ENCODE results near the gene COL27A1. TPM values are rescaled to one million over a fixed set of nuclear protein-coding genes. Genes with fewer than 3 reads are reported as not detected.

COL27A1 gene
- total RNA-seq, 1 donor from 2014 or later = 13.0 TPM

DNA sequence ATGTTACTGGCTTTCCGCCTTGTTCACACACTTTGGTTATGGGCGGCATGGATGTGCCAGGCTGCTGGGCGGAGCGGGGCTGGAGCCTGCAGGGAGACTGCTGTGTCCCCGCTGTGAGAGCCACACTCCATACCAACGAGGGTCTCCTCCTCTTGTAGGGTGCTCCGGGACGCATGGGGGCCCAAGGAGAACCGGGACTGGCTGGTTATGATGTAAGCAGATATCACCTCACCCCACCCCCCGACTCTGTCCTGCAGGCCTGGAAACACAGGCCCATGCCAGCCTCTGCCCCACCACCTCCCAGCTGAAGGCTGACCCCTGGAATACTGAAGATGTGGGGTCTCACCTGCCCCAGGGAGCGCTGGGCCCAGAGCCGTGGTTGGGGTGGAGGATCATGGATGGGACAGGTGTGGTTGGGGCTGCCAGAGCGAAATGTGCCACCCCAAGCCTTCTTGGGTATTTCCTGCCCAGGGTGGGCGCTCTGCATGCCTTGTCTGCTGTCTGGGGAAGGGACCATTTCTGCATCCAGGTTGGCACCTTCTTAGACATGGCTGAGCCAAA, 128.3 kb downstream of the COL27A1 start:
- ATAC-seq (no peak), DNase-seq (peak; percentile 25)
- TF ChIP-seq, protein P1, sequence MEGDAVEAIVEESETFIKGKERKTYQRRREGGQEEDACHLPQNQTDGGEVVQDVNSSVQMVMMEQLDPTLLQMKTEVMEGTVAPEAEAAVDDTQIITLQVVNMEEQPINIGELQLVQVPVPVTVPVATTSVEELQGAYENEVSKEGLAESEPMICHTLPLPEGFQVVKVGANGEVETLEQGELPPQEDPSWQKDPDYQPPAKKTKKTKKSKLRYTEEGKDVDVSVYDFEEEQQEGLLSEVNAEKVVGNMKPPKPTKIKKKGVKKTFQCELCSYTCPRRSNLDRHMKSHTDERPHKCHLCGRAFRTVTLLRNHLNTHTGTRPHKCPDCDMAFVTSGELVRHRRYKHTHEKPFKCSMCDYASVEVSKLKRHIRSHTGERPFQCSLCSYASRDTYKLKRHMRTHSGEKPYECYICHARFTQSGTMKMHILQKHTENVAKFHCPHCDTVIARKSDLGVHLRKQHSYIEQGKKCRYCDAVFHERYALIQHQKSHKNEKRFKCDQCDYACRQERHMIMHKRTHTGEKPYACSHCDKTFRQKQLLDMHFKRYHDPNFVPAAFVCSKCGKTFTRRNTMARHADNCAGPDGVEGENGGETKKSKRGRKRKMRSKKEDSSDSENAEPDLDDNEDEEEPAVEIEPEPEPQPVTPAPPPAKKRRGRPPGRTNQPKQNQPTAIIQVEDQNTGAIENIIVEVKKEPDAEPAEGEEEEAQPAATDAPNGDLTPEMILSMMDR (IDR thresholded peaks at IDR 0.05) = no peak
- Histone ChIP-seq H3K36me3 (no peaks in the 10 kb centered on the region), H3K4me3 (no peak overlapping the region), H3K27ac (no peak overlapping the region), H3K9me3 (no peaks in the 10 kb centered on the region), H3K27me3 (ENCODE audit: low read depth) (no peaks in the 10 kb centered on the region), H3K4me1 (no peaks in the 10 kb centered on the region)
- intact Hi-C loops (cut with DNase I) = no loop called here

DNA sequence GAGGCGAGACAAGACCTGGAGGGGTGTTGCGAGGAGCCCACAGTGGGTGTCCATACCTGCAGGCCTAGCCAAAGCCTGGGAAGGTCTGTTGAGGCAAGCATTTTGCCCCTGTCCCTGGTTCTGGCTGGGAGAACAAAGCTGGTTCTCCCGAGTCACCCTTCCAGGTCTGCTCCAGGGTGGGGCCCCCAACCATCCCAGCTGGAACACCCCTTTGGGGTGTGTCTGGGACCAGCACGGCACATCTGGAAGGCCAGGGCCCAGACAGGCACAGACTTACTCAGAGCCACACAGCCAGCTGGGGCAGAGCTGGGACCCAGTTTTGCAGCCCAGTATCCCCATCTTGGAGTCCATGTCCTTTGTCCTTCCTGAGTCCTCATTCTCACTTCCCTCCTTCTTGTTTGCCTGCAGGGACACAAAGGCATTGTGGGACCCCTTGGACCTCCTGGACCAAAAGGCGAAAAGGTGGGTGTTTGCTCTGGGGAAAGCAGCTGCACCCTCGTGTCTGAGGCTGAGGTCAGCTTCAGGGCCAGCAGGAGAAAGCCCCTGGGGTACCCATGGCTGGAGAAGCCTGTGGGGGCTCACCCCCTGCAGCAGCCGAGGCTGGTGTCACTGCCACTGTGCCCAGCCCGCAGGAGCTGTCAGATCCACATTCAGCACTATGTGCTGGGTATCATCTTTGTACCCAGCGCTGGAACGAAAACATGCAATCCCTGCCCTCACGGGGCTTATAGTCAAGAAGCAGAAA, 129.2 kb downstream of the COL27A1 start:
- intact Hi-C loops (cut with DNase I) = no loop called here
- no peak overlapping the region for H3K27ac ChIP-seq
- H3K4me1 ChIP-seq = no peaks in the 10 kb centered on the region
- ATAC-seq (no peak), DNase-seq (peak; percentile 28)
- no peaks in the 10 kb centered on the region for H3K36me3 ChIP-seq
- no peaks in the 10 kb centered on the region for H3K9me3 ChIP-seq
- TF ChIP-seq, protein P1 (IDR thresholded peaks at IDR 0.05) = no peak
- no peaks in the 10 kb centered on the region for H3K27me3 ChIP-seq (ENCODE audit: low read depth)
- H3K4me3 ChIP-seq = no peak overlapping the region

DNA sequence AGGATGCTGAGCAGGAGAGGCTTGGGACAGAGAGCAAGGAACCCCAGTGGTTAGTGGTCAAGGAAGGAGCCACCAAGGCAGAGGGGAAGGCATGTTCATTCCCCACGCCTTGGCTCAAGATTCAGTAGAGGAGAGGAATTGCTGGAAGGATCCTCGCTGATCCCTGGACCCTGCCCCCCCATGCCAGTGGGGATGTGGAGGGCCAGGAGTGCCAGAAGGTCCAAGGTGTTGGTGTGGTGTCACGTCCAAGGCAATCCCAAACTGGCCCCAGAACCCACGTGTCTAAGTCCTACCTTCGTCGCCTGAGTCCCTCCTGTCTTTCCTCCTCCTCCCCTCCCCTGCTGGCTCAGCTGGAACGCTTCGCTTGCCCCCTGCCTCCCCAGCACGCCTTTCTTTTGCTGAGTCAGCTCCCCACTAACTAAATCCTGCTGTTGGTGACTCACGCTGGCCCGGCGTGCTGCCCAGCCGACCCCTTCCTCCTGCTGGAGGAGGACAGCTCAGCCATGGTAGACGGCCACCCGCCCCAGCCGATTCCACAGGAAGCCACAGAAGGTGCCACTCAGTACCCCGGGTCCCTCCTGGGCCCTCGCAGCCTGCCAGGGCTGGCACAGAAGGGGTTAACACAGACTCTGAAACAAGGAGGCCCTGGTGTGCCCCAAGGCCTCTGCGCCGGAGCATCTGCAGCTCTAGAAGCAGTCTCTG, 130.0 kb downstream of the COL27A1 start:
- ATAC-seq = peak in 1 of 2 donors; percentile 3
- TF ChIP-seq, protein P1 (IDR thresholded peaks at IDR 0.05) = no peak
- H3K4me3 ChIP-seq = no peak overlapping the region
- H3K9me3 ChIP-seq = no peaks in the 10 kb centered on the region
- peak; percentile 40 for DNase-seq
- no peaks in the 10 kb centered on the region for H3K4me1 ChIP-seq
- intact Hi-C loops (cut with DNase I) = no loop called here
- H3K27me3 ChIP-seq (ENCODE audit: low read depth) = no peaks in the 10 kb centered on the region
- no peak overlapping the region for H3K27ac ChIP-seq
- H3K36me3 ChIP-seq = no peaks in the 10 kb centered on the region

DNA sequence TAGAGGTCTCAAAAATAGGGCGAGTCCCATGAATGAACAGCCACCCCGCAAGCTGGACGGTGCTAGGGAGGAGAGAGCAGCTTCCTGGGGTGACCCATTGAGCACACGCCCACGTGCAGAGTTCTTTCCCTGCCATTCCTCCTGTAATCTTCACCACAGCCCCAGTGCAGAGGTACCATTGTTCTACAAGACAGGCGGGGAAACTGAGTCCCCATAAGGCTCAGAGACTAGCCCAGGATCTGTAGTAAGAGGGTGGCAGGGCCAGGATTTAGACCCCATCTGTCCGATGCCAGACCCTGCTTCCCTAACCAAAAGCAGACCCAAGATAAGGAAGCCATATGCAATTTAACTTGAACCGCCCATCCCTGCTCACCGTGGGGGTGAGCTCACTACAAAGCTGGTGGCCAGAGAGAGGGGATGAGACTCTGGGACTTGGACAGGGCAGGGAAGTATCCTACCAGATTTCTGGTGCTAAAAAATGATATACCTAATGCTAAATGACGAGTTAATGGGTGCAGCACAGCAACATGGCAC, 130.9 kb downstream of the COL27A1 start:
- no peak for ATAC-seq
- TF ChIP-seq, protein P1 (IDR thresholded peaks at IDR 0.05) = no peak
- Histone ChIP-seq H3K27me3 (ENCODE audit: low read depth) (no peaks in the 10 kb centered on the region), H3K36me3 (no peaks in the 10 kb centered on the region), H3K4me3 (no peak overlapping the region), H3K27ac (no peak overlapping the region), H3K9me3 (no peaks in the 10 kb centered on the region), H3K4me1 (no peaks in the 10 kb centered on the region)
- peak; percentile 3 for DNase-seq
- intact Hi-C loops (cut with DNase I) = no loop called here

DNA sequence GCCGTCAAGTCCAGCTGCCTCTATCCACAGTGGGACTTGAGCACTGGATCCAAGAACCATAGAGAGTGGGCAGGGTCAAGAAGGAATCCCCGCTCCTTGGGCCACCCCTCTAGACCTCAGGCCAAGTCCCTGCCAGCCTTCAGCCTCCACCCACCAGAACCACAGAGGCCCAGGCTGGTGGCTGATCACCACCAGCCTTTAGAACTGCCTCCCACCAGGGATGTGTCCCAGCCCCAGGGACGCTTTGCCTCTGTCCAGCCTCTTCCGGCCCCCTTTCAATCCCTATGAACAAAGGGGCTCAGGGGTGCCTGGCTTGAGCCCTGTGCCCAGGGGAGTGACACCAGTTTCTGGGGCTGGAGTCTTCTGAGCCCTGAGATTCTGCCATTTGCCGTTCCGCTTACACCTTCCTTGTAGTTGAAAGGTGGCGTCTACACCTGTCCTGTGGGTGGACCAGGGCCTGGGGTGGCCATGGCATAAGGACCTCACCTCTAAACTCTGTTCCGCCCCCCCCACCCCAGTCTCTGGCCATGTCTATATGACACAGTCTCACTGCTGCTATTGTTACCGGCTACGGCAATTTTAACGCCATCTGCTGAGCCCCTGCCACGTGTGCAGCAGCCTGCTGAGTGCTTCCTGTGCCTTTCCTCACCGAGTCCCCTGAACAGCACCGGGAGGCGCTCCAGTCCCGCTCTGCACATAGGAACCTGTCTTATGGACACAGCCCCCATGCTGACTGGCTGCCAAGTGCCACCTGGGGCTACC, 131.8 kb downstream of the COL27A1 start:
- H3K27ac ChIP-seq = no peak overlapping the region
- H3K27me3 ChIP-seq (ENCODE audit: low read depth) = no peaks in the 10 kb centered on the region
- no peaks in the 10 kb centered on the region for H3K9me3 ChIP-seq
- TF ChIP-seq, protein P1 (IDR thresholded peaks at IDR 0.05) = no peak
- H3K4me3 ChIP-seq = no peak overlapping the region
- H3K4me1 ChIP-seq = no peaks in the 10 kb centered on the region
- intact Hi-C loops (cut with DNase I) = no loop called here
- H3K36me3 ChIP-seq = peaks cover 1% of the 10 kb centered on the region
- ATAC-seq (no peak), DNase-seq (peak; percentile 33)
